GM21390 (cell line): ENCODE data around the gene ANKRD33.

Experiments used
- ATAC-seq: cut with Tn5 transposase; IDR thresholded peaks from one replicate; pipeline ENCODE4 v1.9.1; 2021; ENCODE audit not compliant: unreplicated experiment

The ANKRD33 gene, protein sequence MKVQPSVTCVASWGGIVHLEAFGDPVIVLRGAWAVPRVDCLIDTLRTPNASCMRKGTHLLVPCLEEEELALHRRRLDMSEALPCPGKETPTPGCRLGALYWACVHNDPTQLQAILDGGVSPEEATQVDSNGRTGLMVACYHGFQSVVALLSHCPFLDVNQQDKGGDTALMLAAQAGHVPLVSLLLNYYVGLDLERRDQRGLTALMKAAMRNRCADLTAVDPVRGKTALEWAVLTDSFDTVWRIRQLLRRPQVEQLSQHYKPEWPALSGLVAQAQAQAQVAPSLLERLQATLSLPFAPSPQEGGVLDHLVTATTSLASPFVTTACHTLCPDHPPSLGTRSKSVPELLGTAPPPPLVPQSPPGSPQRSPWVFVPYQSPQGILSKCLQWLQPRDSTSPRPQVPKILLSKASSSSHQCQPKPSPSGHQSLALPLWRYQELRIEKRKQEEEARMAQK

DNA sequence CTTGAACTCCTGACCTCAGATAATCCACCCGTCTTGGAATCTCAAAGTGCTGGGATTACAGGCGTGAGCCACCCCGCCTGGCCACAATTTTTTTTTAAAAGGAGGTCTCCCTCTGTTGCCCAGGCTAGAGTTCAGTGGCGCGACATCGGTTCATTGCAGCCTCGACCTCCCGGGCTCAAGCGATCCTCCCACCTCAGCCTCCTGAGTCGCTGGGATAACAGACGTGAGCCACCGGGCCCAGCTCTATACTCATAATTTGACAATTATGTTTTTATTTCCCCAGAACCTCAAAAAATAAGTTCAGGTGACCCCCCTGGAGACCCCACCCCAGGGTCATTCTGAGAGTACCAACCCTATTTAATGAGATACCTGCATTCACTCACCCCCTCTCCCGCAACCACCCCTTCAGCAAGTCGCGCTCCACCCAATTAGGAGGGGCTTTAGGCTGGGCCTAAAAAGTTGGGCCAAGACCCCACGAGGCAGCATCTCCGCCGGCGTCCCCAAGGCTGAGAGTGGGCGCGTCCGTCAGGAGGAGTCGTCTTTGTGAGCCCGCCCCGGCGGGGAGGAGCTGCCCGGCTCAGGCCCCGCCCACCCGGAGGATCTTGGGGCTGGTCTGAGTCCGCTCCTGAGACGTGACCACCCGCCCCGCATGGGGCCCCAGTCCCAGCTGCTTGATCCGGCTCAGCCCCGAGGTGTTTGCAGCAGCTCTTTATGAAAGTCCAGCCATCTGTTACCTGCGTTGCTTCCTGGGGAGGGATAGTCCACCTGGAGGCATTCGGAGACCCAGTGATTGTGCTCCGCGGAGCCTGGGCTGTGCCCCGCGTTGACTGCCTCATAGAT lies at the start of gene ANKRD33:
ANKRD33 (plus strand) TSS at position 628 of the 840 bp plus-strand sequence; CDS start at position 712, 84 bp downstream.
- no peak for ATAC-seq

DNA sequence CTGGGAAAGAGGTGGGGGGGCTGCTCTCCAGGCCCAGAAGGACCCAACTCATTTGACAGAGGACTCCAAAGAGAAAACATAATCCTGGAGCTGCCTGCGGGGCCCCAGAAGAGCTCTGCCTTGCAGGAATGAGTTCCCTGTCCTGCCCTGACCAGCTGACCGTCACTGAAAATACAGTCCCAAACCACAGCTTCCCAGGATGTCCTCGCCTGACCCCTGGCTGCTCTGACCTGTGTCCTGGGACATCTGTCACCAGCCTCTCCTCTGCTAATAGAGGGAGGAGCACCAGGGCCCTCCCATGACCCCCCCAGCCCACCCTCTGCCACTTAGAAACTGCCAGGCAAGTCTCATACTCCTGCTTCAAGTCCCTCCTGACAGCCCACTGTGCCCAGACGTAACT lies 49.1 kb upstream of the ANKRD33 start:
- ATAC-seq: no peak

DNA sequence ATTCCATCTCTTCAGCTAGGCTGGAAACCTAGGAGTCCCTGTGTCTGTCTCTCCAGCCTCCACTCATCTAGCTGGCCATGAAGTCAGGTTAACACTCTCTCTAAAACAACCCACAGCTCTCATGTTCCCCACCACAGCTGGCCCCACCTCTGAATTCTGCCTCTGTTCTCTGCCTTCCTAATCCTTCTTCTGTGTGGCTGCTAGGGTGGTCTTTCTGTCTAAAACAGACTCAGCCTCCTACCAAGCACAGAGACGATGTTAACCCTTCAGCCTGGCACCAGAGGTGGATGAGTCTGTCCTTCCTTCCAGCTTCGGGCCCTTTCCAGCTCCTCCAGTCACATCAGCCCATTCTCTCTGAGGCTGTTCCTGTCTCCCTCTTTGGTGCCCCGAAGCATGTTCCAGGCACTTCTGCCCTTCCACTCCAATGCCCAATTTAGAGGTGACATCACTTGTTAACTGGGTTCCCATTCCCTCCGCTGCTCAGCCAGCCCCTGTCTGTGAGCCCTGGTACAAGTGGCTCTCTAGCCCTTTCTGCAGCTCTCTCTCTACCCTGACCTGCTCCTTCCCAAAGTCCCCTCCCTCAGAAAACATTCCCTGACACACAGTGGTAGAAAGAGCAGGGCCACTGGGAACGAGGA lies 48.5 kb upstream of the ANKRD33 start:
- ATAC-seq: no peak

DNA sequence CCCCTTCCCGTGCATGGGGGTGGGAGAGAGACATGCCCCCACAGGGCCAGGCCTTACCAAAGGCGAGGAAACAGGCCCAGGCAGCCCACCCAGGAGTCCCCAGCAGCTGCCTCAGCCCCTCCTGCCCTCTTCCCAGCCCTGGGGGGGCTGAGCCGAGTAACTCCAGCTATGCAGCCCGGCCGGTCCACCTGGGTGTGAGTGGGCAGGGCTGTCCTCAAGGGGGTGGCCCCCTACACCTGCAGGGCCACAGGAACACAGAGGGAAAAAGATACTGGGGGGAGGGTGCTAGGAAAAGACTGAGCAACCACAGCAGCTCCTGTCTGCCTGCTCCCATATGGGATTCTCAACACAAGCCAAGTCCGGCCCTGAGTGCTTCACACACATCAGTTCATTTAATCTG lies 46.9 kb upstream of the ANKRD33 start:
- ATAC-seq: no peak

DNA sequence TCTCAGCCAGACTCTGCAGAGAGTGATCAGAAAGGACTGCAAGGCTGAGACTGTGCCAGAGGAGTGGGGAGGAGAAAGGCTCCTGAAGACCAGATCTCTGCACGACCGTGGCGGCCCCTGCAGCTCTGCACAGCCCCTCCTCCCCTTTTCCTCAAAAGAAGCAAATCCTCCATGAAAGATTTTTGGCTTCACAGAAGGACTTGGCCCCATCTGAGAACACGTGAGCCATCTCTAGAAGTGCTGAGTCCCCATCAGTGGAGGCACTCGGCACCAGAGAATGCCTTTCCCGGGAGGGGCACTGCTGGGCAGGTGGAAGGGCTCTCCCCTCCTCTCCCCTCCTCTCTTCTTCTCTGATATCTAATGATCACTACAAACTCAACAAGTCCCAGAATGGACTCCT lies 46.2 kb upstream of the ANKRD33 start:
- no peak for ATAC-seq

DNA sequence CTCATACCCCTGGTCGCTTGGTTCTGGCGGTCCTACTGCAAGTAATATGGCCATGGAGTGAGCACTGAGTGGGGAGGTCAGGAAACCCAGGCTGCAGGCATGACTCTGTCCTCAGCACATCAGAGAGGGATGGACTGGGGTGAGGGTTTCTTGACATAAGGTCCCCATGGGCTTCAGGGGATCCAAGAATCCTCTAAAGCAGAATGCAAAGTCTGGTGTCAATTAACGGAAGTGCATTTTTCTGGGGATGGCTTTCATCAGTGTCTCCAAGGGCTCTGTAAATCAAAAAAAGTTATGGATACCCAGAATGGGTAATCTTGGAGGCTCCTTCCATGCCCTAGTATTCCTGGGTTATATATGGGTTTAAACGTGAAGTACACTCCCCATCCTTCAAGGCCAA lies 43.0 kb upstream of the ANKRD33 start:
- no peak for ATAC-seq

DNA sequence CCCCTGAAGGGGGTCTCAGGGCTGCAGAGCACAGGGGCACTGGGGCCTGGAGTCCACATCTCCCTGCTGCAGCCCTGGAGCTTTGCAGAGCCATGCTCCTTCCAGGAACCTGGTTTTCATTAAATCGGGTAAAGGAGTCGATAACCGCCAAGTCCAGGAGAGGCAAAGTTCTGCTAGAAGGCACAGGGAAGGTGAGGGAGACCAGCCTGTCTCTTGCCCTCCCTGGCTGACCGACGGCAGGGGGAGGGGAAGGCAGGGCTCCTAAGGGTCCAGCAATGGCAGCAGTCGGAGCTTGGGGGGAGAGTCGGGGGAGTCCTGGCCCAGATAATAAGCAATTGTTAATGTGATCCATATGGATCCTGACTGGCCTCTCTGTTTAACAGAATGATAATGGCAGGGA lies 42.4 kb upstream of the ANKRD33 start:
- no peak for ATAC-seq

DNA sequence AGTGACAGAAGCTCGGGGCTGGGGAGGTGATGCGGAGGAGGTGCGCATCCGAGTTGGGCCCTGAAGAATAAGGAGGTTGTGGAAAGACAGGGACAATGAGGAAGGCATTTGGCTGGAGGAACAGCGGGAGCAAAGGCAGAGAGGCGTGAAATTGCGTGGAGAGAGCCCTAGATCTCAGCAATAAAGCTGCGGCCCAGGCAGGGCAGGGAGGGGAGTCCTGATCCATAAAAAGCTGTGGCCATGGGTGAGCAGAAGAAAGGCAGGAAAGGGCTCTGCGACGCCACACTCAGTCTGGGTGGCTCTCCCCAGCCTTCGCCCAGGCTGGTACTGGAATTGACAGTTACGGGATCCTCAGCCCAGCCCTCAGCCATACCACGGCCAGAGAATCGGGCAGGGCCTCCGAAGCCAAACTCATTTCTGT lies 41.6 kb upstream of the ANKRD33 start:
- ATAC-seq: no peak

DNA sequence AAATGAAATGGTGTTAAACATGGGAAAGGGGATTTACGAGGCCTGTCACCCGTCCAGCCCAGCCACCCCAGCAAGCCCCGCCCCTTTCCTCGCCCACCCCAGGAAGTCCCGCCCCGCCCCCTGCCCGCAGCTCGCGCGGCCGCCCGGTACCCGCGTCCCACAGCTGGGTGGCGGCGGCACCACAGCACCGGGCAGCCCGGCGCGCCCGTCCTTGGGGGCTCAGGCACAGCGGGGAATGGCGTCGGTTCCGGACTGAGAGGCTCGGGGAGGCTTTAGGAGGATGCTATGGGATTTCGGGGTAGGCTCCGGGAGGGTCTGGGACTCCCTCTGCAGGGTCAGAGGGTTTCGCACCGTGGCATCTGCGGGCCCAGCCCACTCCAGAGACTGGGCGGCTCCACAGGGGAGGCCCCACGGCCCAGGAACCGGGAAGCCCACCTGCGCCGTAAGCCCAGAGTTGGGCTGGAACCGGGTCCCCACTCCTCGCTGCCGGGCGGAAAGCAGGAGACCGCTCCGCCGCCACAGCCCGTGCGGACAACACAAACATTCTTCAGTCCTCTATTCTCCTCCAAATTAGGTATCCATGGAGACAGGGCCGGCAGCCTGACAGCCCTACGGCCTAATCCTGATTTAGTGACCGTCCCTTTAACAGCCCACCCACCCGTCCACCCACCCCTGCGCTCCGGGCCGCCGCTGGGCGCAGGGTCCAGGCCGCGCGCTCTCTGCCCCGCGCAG lies 40.8 kb upstream of the ANKRD33 start:
- no peak for ATAC-seq

DNA sequence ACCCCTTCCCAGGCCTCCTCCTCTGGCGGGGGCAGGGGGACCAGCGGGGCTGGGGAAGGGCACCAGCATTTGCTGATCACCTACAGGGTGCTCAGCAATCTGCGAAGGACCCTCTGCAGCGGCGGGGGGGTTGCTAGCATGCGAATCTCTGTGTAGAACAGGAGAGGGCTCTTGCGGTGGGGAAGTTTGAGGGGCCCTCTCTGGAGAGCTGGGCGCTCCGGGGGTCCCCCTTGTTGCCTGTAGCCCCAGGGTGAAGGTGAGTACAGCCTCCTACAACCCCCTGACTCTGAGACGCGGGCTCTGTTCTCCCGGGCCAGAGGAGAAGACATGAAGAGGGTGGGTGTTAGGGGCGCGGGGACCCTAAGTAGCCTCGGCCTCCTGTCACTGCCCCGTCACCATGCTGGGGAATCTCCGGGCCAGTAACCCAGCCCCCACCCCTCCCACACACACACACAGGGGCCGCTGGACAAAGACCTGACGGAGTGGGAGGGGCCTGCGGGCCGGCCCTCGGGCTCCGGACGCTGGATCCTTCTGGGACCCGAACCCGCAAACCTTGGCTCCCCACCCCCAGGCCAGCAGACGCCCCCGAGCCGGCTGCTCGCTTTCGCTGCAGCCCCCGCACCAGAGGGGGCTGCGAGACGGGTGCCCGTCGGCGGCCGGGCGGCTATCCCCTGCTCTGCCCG lies 40.1 kb upstream of the ANKRD33 start:
- ATAC-seq: no peak

DNA sequence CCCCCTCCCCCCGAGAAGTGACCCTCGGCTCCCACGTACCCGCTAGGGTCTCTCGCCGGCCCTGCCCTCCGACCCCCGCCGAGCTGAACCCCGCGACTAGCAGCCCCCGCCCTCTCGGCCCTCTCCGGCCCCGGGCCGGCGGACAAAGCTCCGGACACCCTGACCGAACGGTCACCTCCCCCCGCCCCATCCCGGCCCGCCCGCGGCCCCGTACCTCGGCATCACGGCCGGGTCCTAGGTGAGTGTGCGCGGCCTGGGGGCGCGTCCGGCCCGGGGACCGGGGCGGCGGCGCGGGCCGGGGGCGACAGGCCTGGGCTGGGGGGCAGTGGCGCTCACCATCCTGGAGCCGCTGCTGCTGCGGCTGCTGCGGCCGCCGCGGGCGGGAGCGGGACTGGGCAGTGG lies 39.6 kb upstream of the ANKRD33 start, which contains the start of gene FIGNL2:
FIGNL2 (minus strand) TSS at position 393 of the 402 bp plus-strand sequence. CDS start 26,305 bp downstream, outside the sequence.
- no peak for ATAC-seq

DNA sequence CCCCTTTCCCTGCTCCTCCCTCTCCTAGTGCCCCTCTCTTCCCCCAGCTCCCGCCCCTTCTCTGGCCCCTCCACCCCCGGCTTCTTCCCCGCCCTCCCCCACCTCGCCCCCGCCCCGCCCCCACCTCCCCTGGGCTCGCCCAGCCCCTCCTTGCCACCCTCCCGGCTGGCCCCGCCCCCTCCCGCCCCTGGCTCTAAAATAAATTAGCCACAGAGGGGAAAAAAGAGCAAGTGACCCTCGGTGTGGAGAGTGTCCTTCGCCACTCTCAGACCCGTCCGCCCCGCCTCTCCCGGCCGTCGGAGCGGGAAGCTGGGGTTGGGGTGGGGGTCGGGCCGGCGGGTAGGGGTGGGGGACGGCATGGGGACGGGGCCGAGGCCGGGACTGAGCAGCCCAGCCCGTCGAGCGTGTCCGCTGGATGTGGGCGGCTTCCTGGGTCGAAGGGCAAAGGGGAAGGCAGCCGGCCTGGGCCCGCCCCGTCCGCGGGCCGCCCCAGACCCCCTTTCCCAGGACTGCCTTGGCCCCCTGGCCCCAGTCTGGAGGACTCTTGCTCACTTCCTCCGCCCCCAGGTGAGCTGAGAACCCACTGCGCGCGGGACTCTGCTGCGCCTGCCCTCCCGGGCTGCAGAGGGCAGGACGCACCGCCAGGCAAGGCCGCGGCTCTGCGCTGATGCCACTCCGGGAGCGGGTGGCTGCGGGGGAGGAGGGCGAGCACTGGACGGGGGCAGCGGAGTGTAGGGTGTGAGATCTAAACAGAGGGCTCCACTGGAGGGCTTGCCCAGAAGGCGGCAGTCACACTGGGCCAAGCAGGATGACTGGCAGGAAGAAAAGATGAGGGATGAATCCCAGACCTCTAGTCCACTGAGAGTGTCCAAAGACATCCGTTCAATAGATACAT lies 38.8 kb upstream of the ANKRD33 start:
- no peak for ATAC-seq

DNA sequence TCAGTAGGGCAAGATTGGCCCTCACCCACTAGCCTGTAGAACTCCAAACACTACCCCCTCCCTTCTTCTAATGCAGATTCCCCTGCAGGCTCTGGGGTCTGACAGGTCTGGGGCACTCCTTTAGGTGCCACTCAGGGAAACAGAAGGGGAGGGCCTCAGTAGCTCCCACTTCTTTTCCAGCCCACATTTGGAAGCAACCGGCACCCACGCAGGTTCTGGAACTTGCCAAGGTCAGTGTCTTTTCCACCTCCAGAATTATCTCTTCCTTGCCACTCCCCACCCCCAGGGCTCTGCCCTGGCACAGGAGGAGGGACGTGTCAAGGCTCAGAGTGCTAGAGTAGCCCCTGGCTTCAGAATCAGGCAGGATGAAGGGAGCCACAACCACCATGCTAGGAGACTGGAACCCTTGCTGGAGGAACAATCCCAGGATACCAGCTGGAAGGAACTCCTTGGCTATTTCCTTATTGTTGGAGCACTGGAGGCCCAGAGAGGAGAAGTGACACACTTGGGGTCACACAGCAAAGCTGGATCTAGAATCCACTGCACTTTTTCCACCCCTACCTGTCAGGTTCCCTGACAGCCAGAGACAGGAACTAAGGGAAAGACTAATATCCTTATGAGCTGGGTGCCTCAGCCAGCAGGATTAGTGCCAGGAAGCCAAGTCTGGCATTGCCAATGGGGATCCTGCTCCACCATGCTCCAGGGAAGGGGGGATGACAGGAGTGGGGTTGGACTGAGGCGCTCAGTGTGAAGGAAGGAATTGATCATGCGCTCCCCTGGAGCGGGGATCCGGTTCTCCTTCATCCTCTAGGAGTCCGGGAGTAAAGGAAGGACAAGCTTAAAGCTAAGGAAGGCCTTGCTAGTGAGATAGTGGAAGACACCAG lies 37.6 kb upstream of the ANKRD33 start:
- ATAC-seq: no peak

DNA sequence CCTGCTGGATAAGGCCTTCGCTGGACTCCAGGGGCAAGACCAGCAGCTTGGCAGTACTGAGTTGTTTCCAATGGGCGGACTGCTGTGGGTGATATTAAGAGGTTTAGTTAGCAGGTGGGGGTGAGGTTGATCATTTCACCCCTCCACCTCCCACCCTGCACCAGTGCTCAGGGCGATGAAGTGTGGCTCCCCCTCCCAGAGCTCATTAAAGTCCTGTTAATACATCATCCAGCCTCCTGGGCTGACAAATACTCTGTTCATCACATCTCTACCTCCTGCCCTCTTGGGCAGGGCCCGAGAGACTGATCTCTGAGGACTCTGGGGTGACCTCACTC lies 37.0 kb upstream of the ANKRD33 start:
- no peak for ATAC-seq

DNA sequence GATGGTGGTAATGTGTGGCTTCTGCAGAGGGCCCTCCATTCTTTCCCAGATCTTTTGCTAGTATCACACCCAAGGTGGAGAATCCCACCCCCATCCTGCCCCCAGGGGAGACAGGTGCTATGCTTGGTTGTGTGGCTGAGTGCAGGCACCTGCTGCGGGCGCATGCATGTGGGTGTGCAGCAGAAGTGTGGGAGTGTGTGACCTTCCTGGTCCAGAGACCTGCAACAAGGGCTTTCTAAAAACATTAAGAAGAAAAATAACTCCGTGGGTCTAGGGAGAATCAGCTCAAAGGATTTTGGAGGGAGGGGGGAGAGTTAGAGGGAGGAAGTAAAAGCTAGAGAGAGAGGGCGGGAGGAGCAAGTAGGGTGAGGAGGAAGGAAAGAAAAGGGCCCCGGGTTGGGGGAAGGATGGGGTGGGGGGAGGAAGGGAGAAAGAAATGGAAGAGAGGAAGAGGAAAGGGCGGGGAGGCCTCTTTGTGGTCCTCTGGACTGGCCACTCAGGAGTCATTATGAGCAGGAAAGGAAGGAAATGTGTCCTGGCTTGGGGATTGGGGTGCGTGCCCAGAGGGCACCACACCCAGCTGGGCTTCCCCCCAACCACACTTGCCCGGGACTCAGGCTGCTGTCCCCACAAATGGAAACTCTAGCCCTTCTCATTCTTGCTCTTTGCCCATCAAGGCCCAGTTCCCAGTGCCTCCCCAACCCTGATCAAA lies 36.3 kb upstream of the ANKRD33 start:
- no peak for ATAC-seq

DNA sequence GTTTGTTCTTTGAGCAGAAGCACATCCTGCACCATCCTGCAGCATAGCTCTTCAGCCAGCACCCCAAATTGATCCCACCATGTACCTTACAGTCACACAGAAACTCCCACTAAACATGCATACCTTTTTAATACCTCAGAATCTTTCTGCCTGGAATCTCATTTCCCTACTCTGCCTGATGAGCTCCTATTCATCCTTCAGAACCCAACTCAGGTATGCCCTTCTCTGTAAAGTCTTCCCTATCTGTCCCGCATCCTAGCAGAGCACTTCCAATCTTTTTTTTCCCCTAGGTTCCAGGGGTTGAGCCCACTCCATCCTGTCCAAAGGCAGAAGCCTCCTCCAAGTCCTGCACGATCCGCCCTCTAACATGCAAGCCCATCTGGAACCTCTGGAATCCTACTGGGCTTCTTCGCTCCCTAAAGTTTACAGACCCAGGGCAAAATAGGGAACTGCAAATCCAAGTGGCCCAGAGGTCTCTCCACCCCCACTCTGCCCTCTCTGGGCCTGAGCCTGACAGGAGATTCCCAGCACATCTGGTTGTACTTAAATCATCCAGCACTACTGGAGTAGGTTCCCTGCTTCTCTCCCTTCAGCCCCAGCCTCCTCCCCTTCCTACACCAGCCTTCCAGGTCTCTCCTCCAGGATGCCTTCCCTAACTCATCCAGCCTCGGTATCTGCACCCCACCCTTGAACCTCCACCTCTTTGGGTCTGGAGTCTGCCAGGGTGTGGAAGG lies 35.3 kb upstream of the ANKRD33 start:
- ATAC-seq: no peak
